Measurements from ENCODE around the gene INCA1. TPM values are rescaled to one million over a fixed set of nuclear protein-coding genes. Genes with fewer than 3 reads are reported as not detected.

INCA1 gene
- total RNA-seq, 2 donors from 2014 or later = 1.7 to 2.9 TPM

- Histone ChIP-seq H3K4me3 (no peak overlapping the region), H3K36me3 (peaks cover 76% of the 10 kb centered on the region)
- TF ChIP-seq CTCF (IDR thresholded peaks at IDR 0.05) = no peak
Measured at GRCh38 chr17:5003214-5003867, 6.0 kb upstream of the INCA1 start.

DNA sequence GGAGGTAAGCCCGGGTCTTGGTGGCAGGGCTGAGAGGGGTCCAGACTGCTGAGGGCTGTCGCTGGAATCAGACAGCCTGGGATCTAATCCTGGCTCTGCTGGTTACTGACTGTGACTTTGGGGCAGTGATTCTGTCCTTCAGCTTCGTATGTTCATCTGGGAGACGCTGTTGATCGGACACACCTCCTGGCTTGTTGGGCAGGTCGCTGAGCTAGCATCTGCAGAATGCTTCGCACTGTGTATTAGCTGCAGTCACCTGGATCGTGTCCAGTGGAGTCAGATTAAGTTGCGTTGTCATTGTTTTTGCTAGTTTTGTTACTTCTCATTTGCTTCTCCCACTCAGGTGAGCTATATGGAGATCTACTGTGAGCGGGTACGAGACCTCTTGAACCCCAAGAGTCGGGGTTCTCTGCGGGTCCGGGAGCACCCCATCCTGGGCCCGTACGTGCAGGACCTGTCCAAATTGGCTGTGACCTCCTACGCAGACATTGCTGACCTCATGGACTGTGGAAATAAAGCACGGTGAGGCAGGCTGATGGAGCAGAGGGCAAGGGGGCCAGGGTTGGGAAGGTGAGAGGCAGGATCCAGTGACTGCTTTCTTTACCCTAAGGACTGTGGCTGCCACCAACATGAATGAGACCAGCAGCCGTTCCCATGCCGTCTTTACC, 4.9 kb upstream of the INCA1 start:
- H3K9me3 ChIP-seq = no peaks in the 10 kb centered on the region
- peaks cover 65% of the 10 kb centered on the region for H3K36me3 ChIP-seq
- no peak for TF ChIP-seq CTCF (IDR thresholded peaks at IDR 0.05)
- H3K27ac ChIP-seq = no peak overlapping the region
- no peaks in the 10 kb centered on the region for H3K27me3 ChIP-seq
- H3K4me3 ChIP-seq = no peak overlapping the region
- no peak for DNase-seq (ENCODE audit: low spot score)
- H3K4me1 ChIP-seq = peaks cover 0 to 32% of the 10 kb centered on the region in 2 donors

More at GRCh38 chr17:5003214-5003867, 6.0 kb upstream of the INCA1 start:
- H3K9me3 ChIP-seq = no peaks in the 10 kb centered on the region
- H3K27ac ChIP-seq = no peak overlapping the region
- no peak for DNase-seq (ENCODE audit: low spot score)
- peaks cover 0 to 31% of the 10 kb centered on the region in 2 donors for H3K4me1 ChIP-seq
- no peaks in the 10 kb centered on the region for H3K27me3 ChIP-seq

- Histone ChIP-seq H3K27me3 (no peaks in the 10 kb centered on the region), H3K9me3 (no peaks in the 10 kb centered on the region), H3K4me1 (peaks cover 0 to 38% of the 10 kb centered on the region in 2 donors), H3K27ac (peak overlapping the region; percentile 96 to 97), H3K36me3 (peaks cover 45% of the 10 kb centered on the region), H3K4me3 (peak overlapping the region; percentile 83 to 91)
- DNase-seq (ENCODE audit: low spot score) = peak; percentile 82
- TF ChIP-seq CTCF (IDR thresholded peaks at IDR 0.05) = no peak
Measured at GRCh38 chr17:5000237-5000639, 2.9 kb upstream of the INCA1 start.

DNA sequence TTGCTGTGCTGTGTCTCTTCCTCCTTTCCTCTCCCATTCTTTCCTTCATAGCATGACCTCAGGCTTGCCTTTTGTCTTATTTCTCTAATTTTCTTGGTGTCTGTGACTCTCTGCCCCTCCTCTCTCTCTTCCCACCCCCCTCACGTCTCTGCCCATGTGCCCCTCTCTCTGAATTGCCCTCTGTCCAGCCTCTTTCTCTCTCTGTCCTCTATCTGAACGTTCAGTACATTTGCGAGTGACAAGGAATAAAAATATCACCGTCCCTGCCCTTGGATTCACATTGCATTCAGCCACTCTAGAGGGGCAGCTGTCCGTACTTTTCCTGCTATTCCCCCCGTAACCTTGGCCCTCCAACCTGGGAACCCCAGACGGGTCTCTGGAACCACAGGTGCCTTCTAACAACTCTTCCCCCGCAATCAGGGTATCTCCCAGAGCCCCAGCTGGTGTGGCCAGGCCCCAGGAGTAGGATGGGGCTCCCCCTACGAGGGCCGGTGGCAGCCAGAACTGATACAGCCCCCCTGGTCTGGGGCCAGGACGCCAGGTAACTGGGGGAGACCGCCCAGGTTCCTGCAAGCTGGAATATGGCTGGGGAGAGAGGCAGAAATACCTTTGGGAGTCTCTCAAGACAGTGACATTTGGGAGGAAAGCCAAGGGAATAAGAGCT, 2.2 kb upstream of the INCA1 start:
- no peak for DNase-seq (ENCODE audit: low spot score)
- Histone ChIP-seq H3K36me3 (peaks cover 38% of the 10 kb centered on the region), H3K4me3 (peak overlapping the region; percentile 83 to 91), H3K27me3 (no peaks in the 10 kb centered on the region), H3K4me1 (peaks cover 0 to 38% of the 10 kb centered on the region in 2 donors), H3K9me3 (no peaks in the 10 kb centered on the region), H3K27ac (peak overlapping the region; percentile 96 to 97)
- no peak for TF ChIP-seq CTCF (IDR thresholded peaks at IDR 0.05)

- DNase-seq (ENCODE audit: low spot score) = no peak
- Histone ChIP-seq H3K4me1 (peaks cover 0 to 38% of the 10 kb centered on the region in 2 donors), H3K27ac (peak overlapping the region; percentile 96 to 97), H3K9me3 (no peaks in the 10 kb centered on the region), H3K4me3 (peak overlapping the region; percentile 83 to 91), H3K36me3 (peaks cover 31% of the 10 kb centered on the region), H3K27me3 (no peaks in the 10 kb centered on the region)
- TF ChIP-seq CTCF (IDR thresholded peaks at IDR 0.05) = no peak
Measured at GRCh38 chr17:4998732-4999429, 1.6 kb upstream of the INCA1 start.

Data from right atrium auricular region (tissue), 2 donors.